SKM-1 treated with dmso at 0.1 percent for 144 hours (cell line): ENCODE results near the gene EMCN.
"Not testable (repeated sequence)": the region's sequence is repeated elsewhere in the genome, so short reads cannot be mapped to it uniquely, and the experiment has no call there.

Source experiments
- DNase-seq: peaks from one replicate; lab custom pipeline; 2025; ENCODE audit not compliant: unreplicated experiment; lab: John Stamatoyannopoulos, UW

Gene EMCN

DNA sequence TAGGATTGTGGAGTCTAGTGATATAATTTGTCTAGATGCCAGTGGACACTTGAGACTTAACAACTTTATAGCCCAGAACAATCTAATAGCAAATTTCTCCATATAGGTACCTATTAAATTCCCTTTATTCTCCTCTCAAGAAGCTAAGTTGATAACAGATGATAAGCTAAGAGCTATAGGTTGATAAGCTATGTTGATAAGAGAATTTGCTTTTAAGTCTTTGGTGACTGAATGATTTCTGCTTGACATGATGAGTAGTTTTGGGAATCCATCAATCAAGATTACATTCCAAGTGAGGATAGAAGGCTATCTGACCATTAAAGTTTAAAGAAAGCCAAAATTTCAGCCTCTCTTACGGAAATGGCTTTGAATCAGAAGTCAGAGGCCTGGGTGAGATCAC lies 131.6 kb downstream of the EMCN start:
- no peak for DNase-seq

DNA sequence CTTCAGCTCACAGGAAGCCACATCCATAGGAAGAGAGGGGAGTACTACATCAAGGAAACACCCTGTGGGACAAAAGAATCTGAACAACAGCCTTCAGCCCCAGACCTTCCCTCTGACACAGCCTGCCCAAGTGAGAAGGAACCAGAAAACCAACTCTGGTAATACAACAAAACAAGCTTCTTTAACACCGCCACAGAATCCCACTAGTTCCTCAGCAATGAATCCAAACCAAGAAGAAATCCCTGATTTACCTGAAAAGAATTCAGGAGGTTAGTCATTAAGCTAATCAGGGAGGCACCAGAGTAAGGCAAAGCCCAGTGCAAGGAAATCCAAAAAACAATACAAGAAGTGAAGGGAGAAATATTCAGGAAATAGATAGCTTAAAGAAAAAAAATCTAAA lies 137.4 kb downstream of the EMCN start:
- not testable (repeated sequence) for DNase-seq

DNA sequence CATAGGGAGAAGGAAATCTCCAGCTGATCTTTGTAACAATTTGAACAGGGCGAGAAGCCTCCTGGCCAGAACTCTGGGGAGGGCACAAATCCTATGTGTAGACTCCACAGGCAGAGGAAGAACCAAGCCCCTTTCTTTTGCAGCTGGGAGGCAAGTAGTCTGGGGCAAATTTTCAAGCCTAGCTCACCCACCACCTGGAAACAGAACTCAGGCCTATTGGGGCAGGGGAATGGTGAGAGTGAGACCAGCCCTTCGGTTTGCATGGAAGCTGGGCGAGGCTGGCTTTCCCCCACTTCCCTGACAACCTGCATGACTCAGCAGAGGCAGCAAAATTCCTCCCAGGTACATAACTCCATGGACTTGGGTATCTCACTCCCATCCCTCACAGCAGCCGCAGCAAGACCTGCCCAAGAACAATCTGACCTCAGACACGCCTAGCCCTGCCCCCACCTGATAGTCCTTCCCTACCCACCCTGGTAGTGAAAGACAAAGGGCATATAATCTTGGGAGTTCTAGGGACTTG lies 138.2 kb downstream of the EMCN start:
- DNase-seq, result no peak

DNA sequence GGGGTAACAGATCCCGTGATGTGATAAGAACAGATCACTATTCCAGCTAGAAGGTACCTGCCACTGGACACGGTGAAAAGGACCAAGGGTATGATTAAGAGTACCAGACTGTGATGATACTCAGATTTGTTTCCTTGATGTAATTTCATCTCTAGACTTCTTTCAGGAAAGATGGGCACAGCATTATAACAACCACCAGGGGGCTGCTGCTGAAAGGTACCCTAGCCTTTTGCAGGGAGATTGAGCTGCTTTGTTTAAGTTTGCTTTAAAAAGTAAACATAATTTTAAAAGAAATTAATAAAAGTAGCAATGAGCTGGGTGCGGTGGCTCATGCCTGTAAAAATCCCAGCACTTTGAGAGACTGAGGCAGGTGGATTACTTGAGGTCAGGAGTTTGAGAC lies 145.4 kb downstream of the EMCN start:
- DNase-seq, result peak; percentile 18

DNA sequence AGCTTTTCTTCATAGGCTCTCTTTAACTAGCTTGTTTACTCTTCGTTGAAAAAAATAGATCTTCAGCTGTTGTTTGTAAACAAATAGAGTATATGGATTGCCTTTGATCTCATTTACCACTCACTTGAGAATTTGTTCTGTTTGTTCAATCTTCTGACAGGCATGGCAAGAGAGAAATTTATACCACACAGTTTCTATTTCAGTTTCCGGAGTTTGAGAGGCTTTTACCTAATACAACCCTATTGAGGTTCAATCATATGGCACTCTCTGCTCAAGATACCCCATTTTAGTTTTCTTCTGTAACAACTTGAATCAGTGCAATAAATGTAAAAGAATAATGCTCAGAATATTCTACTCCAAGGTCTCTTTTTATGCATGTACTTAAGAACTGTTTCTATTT lies 148.0 kb downstream of the EMCN start:
- no peak for DNase-seq

DNA sequence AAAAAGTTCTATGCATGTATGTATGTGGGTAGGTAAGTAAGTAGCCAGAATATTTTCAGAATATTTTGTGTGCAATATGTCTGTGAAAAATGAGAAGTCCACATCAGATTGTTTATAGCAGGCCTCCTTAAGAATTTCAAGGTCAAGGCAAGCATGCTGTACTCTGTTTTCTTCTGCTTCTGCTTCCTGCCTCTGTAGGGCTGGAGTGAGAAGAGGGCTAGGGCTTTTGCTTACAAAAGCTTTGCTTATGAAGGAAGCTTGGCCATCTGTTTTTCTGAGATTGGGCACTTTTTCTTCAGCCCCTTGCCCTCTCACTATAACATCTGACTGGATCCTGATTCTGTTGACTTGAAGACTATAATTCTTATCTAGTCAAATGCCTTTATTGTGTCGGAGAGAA lies 150.4 kb downstream of the EMCN start:
- DNase-seq, result peak; percentile 45

DNA sequence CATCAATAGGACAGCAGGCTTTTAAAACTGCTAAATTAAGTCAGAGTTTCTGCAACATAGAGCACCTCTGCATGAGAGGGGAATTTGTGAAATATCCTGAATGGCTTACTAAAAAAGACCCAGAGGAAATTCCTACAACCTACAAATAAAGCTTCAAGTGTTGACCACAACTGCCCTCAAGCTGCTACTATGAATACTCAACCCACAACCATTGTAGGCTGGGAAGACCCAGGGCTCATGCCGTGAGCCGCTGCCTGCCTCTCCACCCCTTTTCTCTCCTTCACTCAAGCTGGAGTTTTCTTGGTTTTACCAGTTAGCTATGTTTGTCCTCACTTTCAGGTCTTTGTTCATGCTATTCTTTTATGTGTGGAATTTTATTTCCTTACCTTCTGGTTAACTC lies 151.6 kb downstream of the EMCN start:
- DNase-seq, result peak; percentile 23

DNA sequence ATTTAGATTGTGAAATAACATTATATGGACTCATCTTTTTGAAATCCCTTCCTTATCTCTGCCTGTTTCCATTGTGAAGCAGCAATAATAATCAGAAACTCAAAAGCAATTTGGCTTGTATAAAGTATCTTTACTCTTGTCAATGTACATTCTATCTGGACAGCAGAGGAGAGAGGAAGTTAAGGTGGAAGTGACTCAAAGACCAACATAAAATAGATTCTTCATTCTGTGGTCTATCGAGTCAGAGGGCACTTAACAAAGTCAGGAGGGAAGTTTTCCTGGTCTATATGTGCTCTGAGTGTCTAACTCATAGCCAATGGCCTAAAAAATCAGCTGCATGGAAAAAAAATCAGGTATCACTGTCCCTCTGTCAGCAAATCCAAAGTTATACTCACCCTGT lies 155.5 kb downstream of the EMCN start:
- peak; percentile 10 for DNase-seq

DNA sequence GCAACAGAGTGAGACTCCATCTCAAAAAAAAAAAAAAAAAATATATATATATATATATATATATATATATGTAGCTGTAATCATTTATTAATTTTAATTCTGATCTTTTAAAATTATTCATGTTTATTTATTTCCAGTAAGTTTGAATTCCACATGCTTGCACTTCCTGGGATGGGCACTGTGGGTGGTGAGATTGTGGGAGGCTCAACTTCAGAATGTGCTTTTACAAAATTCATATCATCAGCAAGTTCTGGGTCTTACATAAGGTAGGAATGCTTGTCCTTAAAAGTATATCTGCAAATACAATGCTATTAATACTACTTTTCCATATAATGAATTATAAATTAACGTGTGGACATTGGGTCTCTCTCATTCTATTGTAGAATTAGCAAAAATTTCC lies 156.5 kb downstream of the EMCN start:
- DNase-seq, result no peak

DNA sequence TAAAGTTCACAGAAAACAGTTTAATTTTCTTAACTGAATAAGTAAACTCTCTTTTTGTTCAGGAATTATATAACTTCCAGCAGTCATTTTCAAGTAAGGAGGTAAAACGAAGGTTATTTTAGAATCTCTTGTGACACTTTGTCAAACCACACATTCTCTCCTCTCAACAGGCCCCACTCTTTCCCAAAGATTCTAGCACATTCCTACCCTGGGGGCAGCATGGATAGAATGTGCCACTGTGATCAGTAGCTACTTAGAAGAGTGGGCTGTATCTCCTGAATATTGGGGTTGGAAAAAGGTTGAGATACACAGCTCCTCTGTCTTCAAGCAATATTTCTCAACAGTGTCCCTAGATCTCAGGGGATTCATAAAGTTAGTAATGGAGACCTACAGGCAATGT lies 157.6 kb downstream of the EMCN start:
- DNase-seq, result no peak

DNA sequence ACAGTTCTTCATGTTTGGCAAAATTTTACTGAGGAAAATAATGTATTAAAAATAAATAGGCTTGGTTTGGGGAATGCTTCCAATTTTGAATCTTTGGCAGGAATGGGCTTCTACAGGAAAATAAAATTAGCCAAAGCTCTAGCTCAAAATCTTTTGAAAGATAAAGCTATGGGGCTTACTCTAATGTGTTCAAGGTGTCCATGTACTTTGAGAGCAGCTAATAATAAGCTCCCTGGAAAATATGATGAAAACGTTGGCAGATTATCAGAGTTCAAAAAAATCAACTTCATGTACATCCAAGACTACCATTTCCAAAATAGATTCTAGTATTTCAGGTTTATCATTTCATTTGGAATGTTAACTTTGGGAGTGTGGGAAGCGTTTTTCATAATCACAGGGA lies 158.4 kb downstream of the EMCN start:
- no peak for DNase-seq

DNA sequence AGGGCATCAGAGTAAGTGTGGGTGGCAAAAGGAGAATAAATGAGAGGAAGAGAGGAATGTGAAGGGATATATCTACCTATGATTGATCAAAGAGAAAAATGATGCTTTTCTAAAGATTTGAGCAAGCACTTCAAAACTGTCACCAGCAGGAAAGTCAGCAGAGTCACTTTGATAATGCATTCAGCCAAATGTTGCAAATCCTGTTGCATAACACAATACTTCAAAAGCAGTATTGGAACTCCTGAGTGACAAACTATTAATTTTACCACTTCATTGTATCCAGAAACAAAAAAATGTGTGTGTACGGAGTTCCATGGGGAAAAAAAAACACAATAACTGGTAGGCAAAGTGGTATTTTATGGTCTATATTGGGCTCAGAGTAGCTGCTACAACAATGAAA lies 160.3 kb downstream of the EMCN start:
- DNase-seq, result no peak

DNA sequence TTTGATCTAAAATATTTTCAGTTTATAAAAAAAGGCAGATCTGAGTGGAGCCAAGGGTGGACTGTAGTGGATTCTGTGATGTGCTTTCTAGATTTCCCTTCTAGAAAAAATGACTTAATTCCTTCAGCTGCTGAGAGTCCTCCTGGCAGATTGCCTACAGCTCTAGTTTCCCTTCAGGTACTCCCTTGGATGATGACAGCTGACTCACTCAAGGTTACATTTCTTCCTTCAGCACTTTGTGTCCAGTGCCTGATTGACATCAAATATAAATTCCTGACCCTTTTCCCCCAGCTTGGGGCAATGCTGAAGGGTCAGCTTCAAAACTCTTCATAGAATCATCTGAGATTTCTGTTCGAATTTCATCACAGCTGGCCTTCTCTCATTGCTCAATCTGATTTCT lies 161.7 kb downstream of the EMCN start:
- no peak for DNase-seq

DNA sequence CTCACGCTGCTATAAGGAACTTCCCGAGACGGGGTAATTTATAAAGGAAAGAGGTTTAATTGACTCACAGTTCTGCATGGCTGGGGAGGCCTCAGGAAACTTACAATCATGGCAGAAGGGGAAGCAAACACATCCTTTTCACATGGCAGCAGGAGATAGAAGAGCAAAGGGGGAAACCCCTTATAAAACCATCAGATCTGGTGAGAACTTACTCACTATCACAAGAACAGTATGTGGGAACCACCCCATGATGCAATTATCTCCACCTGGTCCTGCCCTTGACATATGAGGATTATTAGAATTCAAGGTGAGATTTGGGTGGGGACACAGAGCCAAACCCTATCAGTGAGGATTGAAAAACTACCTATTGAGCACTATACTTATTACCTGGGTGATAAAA lies 165.5 kb downstream of the EMCN start:
- not testable (repeated sequence) for DNase-seq

DNA sequence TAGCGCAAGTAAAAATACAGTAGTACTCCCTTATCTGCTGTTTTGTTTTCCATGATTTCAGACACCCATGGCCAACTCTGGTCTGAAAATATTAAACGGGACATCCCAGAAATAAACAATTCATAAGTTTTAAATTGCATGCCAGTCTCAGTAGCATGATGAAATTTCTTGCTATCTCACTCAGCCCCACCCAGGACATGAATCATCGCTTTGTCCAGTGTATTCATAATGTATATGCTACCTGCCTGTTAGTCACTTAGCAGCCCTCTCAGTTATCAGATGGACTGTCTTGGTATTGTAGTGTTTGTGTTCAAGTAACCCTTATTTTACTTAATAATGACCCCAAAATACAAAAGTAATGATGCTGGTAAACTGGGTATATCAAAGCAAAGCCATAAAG lies 169.3 kb downstream of the EMCN start:
- DNase-seq, result no peak

DNA sequence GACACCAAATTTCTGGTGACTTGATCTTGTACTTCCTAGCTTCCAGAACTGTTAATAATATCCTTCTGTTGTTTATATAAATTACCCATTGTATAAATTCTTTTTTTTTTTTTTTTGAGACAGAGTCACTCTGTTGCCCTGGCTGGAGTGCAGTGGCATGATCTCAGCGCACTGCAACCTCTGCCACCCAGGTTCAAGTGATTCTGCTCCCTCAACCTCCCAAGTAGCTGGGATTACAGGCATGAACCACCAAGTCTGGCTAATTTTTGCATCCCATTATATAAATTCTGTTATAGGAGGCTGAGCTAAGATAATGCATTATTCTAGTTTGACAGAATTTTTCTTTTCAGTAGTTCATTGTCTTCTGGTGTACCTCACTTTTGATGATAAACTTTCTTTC lies 170.6 kb downstream of the EMCN start:
- no peak for DNase-seq

DNA sequence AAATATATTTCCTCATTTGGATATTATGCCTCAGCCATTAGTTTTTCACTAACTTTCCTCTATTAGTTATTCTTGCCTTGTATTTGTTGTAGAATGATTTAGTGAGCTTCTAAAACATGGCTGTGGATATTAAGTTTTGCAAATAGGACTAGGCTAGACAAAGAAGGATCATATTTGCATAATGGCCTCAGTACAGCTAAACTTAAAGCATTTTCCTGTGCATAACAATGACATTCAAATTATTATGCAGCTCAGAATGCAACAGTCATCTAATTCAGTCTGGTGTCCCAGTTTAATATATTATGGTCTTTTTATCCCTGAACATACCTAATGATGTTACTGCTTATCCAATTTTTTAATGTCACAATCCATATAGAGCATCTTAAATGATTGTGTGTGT lies 172.2 kb downstream of the EMCN start:
- DNase-seq, result no peak
